HG03469 (cell line): ENCODE results near the gene ALDH7A1.

Experiments
- ATAC-seq: cut with Tn5 transposase; IDR thresholded peaks from one replicate; pipeline ENCODE4 v1.9.1; 2021; ENCODE audit warnings: mild to moderate bottlenecking, moderate library complexity, moderate number of reproducible peaks; ENCODE audit not compliant: unreplicated experiment

ALDH7A1 gene

DNA sequence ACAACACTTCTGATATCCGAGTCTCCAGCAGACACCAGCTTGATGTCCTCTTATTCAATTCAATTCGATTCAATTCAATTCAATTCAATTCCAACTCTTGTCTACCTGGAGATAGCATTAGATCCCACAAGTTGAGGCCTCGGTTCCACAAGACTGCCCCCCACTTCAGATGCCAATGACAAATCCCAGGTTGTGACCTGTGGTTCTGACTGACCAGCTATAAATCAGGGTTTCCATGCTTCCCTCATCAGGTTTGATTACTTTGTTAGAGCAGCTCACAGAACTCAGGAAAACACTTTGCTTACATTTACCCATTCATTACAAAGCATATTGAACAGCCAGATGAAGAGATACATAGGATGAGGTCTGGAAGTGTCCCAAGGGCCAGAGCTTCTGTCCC, 82.6 kb downstream of the ALDH7A1 start:
- ATAC-seq = no peak

GRCh38 chr5:126511961-126512360, 83.1 kb downstream of the ALDH7A1 start:
- ATAC-seq = no peak

DNA sequence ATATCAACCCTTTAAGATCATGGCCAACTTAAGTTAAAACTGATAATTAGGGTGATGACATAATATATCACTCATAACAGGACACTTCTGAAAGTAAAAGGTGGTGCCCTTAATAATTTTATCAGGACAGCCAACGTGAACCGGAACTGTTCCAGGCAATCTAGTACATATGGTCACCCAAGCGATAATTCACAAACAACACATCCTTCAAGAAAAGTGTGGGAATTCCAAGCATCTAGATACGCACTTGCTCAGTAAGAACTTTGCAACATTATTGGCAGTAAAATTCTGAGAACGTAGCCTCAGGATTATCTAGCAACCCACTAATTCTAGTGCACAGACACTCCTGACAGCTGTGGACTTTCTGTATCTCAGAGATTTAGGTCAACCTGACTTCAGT, 85.7 kb downstream of the ALDH7A1 start:
- ATAC-seq = no peak

GRCh38 chr5:126508962-126509279, 86.1 kb downstream of the ALDH7A1 start:
- no peak for ATAC-seq

DNA sequence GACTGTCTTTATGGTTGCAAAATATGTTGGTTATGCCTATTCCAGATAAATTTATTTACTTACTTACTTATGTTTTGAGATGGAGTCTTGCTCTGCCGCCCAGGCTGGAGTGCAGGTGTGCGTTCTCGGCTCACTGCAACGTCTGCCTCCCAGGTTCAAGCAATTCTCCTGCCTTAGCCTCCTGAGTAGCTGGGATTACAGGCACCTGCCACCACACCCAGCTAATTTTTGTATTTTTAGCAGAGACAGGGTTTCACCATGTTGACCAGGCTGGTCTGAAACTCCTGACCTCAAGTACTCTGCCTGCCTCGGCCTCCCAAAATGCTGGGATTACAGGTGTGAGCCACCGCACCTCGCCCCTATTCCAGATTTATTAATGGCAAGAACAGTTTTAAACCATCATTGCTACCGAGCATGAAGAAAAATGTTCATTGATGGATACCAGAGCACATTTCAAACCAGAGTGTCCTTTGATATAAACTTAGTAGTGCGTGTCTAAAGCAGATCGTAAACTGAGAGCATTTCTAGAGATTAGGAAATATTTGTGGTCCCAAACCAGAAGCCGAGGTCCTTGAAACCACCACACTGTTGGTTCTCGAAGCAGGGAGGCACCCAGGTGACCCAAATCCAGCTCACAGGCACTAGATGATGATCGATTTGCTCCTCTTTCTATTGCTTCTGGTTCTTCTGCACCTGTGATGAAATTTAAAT, 86.6 kb downstream of the ALDH7A1 start:
- no peak for ATAC-seq

- ATAC-seq = no peak
These were observed 88.9 kb downstream of the ALDH7A1 start for GRCh38 chr5:126506079-126506478.

- no peak for ATAC-seq
These were observed 91.4 kb downstream of the ALDH7A1 start for GRCh38 chr5:126503602-126504104.

DNA sequence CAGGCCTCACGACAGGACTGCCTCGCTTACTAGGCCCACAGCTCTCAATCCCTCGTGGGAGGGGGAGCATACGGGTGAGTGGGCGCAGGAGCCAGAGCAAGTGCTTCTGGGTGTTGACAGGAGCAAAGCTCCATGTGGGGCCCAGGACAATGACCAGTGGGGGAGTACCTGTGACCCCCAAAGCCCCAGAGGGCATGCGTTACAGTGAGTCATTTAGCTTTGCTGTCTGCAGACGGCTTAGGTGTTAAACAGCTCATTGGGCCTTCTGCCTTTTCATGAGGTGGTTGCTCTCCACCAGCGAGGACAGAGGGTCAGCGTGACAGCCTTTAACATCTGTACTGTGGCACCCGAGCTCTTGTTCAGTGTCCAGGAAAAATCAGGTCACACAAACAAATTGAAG, 93.6 kb downstream of the ALDH7A1 start:
- no peak for ATAC-seq

DNA sequence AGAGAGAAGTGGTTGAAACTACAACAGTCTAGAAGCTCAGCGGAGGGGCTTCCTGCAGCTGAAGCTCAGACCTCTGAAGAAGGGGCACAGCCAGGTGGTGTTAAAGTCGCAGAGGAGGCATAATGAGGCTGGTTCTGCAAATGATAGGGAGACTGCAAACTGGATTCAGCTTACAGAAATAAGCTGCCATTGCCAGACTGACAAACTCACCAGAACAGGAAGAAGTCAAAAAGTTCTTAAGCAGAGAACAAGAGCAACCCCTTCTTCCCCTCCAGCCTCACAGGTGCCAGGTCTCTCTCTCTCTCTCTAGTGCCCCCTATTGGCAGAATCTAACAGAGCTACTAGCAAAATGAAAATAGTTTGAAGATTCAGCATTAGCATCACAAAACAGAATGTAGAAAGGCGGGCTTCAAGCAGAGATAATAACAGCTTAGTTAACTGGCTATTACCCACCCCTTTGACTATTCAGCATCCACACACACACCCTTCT, 95.1 kb downstream of the ALDH7A1 start:
- no peak for ATAC-seq

DNA sequence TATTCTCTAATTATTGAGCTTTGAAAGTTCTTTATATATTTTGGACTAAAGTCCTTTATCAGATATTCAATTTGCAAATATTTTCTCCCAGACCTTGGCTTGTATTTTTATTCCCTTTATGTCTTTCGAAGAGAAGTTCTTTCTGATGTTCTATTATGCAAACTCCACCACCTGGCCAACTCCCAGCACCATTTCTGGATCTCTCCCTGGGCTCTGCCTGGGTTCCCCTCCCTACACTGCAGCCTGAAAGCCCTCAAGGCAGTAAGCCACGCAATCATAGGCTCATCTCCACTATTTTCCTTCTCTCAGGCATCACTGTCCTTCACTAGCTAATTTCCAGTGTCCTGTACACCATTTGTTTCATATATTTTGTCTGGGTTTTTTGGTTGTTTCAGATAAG, 95.7 kb downstream of the ALDH7A1 start:
- ATAC-seq = no peak

GRCh38 chr5:126497506-126497905, 97.5 kb downstream of the ALDH7A1 start:
- no peak for ATAC-seq

GRCh38 chr5:126494393-126494792, 100.6 kb downstream of the ALDH7A1 start:
- no peak for ATAC-seq

- ATAC-seq = no peak
These were observed 102.1 kb downstream of the ALDH7A1 start for GRCh38 chr5:126492939-126493338.

DNA sequence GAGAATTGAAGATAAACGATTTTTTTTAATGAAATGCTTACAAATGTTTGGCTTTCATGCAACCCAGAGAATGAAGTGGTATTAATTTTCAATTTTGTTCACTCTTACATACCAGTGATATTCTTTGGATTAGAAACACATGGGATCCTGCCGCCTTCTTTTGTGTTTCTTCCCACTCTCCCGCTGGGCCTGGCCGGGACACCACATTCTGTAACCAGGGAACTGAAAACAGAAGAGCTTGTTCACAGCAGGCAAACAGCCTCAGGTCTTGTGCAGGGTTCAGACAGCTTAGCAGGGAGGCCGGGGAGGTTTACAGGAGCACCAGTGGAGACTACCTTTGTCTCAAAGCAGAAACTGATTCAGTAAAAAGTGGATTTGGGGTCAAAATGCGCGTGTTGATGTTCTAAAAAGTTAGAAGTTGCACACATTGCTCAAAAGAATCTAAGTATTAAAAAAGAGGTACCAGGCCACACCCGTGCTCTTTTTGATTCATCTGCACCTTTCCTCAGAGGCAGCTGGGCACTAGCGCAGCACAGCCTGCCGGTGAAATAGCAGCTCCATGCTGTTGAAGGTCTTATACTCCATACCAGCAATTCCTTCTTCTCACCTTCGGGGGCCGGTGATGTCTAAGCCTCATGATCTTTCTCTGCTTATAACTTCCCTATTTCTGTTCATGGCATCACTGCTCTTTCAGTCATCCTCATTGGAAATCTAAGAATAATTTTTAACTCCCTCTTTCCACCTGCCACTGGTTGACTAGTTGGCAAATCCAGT, 104.7 kb downstream of the ALDH7A1 start:
- ATAC-seq = no peak

GRCh38 chr5:126488443-126489065, 106.5 kb downstream of the ALDH7A1 start:
- ATAC-seq = no peak

GRCh38 chr5:126487596-126487995, 107.4 kb downstream of the ALDH7A1 start:
- ATAC-seq = no peak

- no peak for ATAC-seq
These were observed 108.7 kb downstream of the ALDH7A1 start for GRCh38 chr5:126486332-126486731.

DNA sequence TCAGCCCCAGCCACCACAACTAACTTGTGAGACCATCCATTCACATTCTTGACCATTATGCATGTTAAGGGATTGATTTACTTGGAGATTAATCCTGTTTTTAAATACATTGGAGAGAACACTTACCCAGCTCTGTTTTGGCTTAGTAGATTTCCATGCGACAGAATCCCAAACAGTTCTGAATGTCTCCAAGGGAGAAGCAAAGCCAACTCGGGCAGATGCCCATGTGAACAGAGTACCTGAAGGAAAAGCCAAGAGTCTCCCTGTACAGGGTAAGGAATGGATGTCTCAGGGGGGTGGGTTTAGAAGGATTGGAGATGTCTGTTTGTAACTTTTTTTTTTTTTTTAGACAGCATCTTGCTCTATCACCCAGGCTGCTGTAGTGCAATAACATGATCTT, 110.8 kb downstream of the ALDH7A1 start:
- ATAC-seq = no peak

DNA sequence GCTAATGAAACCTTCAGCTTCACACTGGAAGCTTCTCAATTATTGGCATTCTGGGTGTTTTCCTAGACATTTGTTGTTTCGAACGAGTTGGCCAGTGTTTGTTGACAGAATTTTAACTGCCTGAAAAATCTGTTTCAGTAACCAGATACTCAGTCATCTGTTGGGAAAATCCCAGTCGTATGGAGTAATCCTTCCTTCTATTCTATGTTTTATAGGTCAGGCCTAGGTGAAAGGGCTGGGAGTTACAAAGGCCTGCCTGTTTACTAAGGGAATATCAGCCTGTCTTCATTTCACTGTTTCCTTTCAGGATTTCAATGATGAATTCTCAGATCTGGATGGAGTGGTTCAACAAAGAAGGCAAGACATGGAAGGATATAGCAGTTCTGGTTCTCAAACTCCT, 111.9 kb downstream of the ALDH7A1 start:
- ATAC-seq = no peak

DNA sequence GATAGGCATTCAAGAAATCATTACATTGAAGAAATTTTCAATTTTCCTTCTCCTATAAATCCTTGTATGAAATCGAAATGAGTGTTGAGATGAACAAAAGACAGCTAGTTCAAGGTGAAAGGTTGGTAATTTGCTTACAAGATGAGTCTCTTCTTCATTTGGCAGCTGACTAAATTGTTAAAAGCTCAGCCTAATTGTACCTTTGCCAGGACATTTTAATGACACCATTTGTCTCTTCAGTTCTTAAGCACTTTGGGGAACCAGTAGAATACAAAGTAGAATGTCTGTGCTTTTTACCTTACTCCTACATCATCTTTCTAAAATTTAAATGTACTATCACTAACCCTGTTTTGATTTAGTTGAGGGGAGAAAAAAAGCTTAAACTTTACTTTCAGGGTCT, 112.4 kb downstream of the ALDH7A1 start:
- no peak for ATAC-seq

DNA sequence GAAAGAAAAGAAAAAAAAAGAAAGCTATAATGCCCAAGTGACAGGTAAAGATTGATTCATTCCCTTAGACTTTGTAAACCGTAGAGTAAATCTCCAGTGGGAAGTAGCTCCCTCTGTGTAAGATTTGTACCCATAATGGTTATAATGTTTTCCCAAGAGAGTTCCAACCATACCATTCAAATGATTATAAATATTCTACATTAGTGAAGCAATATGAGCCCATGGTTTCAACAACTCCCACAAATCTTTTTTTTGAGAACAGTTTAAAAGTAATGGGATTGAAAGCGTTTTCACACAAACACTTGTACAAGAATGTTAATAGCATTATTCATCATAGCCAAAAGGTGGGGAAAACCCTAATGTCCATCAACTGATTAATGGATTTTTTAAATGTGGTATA, 113.8 kb downstream of the ALDH7A1 start:
- no peak for ATAC-seq
